ENCODE measurements around the gene AMIGO3.
"Not testable (repeated sequence)": the region's sequence is repeated elsewhere in the genome, so short reads cannot be mapped to it uniquely, and the experiment has no call there.

Gene AMIGO3

GRCh38 chr3:49688338-49689045 is 31.0 kb downstream of the AMIGO3 start:
- not testable (repeated sequence) for DNase-seq (ENCODE audit: low read depth)

DNA sequence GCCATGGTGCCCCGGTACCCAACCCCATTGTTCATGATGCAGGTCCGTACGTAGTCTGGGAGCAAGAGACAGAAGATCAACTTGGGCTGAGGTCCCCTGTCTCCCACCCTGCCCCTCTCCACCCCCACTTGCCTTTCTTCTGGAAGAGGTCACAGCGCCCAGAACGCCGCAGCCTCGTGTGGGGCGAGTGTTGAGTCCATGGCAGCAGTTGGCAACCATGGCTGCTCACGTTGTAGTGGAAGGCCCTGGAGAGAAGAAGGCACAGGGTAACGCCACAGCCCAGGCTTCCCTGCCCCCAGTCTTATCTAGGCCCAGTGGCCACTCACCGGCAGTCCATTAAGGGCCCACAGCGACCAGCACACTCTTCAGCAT is 32.1 kb downstream of the AMIGO3 start:
- DNase-seq (ENCODE audit: low read depth), result not testable (repeated sequence)

GRCh38 chr3:49686769-49687423 is 32.6 kb downstream of the AMIGO3 start:
- DNase-seq (ENCODE audit: low read depth), result peak; percentile 18

GRCh38 chr3:49686346-49686745 is 33.1 kb downstream of the AMIGO3 start:
- not testable (repeated sequence) for DNase-seq (ENCODE audit: low read depth)

- not testable (repeated sequence) for DNase-seq (ENCODE audit: low read depth)
Measured at GRCh38 chr3:49685846-49686245, 33.6 kb downstream of the AMIGO3 start.

DNA sequence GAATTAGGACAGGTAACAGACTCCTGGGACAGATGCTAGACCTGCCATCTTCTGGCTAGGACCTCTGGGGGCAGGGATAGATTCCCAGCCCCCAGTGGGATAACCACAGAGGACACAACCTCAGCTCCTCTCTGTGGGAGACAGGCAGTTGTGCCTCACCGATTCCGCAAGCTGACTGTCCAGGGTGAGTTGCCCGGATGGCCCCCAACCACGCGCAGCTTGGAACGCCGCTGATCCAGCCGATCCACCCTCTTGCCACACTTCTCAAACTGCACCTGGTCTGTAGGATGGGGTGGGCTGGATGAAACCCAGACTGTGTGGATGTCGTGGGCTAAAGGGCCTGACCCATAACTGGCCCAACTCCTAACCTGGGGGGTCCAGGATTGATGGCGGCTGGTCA is 34.4 kb downstream of the AMIGO3 start:
- DNase-seq (ENCODE audit: low read depth), result not testable (repeated sequence)

- DNase-seq (ENCODE audit: low read depth), result not testable (repeated sequence)
Measured at GRCh38 chr3:49684453-49684852, 35.0 kb downstream of the AMIGO3 start.

GRCh38 chr3:49683162-49683561 is 36.3 kb downstream of the AMIGO3 start:
- no peak for DNase-seq (ENCODE audit: low read depth)

GRCh38 chr3:49681543-49681942 is 37.9 kb downstream of the AMIGO3 start:
- no peak for DNase-seq (ENCODE audit: low read depth)

DNA sequence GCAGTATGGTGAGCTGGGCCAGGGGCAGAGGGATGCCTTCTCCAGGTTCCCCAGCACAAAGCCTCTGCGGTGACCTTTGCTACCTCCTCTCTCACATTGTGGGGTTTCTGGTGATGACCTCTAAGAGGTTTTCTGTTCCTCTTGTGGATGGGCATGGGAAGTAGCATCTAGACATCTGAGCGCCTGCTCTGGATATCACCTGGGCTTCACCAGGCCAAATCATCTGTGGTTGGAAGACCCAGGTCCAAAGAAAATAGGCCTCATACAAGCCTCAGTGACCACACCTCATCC is 38.3 kb downstream of the AMIGO3 start:
- DNase-seq (ENCODE audit: low read depth), result no peak

DNA sequence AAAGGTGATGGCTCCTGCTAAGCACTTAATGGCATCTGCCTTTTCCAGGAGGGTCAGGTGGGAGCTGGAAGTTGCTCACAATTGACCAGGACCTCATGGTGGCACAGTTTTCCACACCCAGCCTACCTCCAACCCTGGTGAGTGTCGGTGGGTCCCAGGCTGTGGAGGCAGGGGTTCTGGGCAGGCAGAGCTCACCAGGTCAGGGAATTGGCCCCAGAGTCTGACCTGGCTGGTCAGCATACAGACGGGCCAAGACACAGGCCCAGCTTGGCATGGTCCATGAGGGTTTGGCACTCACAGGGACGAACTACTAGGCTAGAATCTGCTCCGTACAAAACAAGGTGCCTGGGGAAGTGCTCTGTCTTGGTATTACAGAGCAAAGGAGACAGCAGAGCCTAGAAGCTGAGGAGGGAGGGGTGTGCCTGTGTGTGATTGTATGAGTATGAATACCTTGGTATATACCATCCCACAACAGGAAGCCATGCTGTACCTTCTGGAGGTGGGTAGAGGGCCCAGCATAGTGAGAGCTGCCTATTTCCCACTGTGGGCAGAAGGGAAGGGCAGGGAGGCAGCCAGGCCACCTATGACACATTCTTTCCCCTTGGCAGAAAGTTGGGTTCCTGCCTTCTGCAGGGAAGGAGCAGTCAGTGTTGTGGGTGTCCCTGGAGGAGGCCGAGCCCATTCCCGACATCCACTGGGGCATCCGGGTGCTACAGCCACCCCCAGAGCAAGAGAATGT is 38.8 kb downstream of the AMIGO3 start:
- no peak for DNase-seq (ENCODE audit: low read depth)

DNA sequence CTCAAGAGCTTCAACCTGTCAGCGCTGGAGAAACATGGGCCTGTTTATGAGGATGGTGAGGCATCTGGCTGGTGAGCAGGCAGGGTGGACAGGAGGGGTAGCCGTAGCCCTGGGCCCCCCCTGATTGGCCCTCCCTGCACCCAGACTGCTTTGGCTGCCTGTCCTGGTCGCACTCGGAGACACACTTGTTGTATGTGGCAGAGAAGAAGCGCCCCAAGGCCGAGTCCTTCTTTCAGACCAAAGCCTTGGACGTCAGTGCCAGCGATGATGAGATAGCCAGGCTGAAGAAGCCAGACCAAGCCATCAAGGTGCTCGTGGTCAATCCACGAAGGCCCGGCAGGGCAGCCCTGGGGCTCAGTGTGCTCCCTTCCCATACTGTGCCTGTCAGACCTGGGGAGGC is 43.6 kb downstream of the AMIGO3 start:
- no peak for DNase-seq (ENCODE audit: low read depth)

GRCh38 chr3:49674497-49674983 is 44.9 kb downstream of the AMIGO3 start:
- peak; percentile 21 for DNase-seq (ENCODE audit: low read depth)

- DNase-seq (ENCODE audit: low read depth), result peak; percentile 98
Measured at GRCh38 chr3:49673715-49674496, 45.6 kb downstream of the AMIGO3 start, which contains the start of gene APEH. APEH (plus strand) TSS chr3:49674351; CDS start chr3:49674402, 51 bp downstream.

- DNase-seq (ENCODE audit: low read depth), result no peak
Measured at GRCh38 chr3:49673121-49673714, 46.3 kb downstream of the AMIGO3 start.

DNA sequence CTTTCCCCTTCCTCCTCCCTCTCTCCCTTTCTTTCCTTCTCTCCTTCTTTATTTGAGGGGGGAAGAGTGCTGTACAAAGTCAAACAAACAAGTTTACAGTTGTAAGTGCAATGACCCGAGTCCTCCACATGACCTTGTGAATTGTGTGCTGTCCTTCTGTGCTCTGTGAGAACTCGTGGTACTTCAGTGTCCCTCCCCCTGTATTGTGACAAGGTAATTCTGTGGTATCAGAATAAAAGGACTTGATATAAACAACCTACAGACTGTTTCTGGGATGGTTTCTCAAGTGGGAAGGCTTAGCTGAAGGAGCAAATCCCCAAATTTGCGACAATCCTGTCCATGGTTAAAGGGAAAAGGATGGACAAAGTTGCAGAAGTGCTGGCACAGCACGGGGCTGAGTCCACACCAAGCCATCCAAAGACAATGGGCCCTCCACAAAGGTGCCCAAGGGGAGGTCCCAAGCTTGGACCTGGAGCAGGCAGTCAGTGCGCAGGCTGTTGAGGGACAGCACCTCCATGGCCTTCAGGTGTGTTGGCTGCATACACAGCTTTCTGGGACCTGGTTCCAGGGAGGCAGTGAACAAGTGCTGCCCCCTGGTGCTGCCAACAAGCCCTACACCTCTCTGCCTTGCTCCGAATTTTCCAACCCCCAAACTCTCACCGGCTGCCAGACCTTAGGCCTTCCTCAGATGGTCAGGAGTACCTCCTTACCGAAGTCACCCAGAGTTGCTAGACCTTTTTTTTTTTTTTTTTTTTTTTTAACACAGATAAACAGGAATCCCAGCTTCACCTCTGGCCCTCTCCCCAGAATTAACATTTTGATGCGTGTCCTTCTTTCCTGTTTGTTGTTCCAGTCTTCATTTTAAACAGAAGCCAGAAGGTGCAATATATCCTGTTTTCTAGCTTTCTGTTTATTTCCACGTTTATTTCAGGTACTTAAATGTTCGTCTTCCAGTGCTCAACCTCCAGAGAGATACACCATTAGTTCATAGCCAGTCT is 47.9 kb downstream of the AMIGO3 start:
- DNase-seq (ENCODE audit: low read depth), result peak; percentile 55

GRCh38 chr3:49670940-49671290 is 48.6 kb downstream of the AMIGO3 start:
- no peak for DNase-seq (ENCODE audit: low read depth)

- no peak for DNase-seq (ENCODE audit: low read depth)
Measured at GRCh38 chr3:49669352-49669751, 50.1 kb downstream of the AMIGO3 start.

- no peak for DNase-seq (ENCODE audit: low read depth)
Measured at GRCh38 chr3:49668861-49669260, 50.6 kb downstream of the AMIGO3 start.

- no peak for DNase-seq (ENCODE audit: low read depth)
Measured at GRCh38 chr3:49668414-49668797, 51.1 kb downstream of the AMIGO3 start.

All from stimulated activated CD4-positive, alpha-beta T cell treated with anti-CD3 and anti-CD28 coated beads, Interleukin-2, amount 100 ng/mL, for 4 hours (primary cell).